ENCODE measurements around the gene GAA. TPM values are rescaled to one million over a fixed set of nuclear protein-coding genes. Genes with fewer than 3 reads are reported as not detected.
A peak's percentile ranks its signal among the peaks of the same experiment; 100 is the strongest.

The GAA gene
- total RNA-seq, 1 donor from 2014 or later: 59.7 TPM

DNA sequence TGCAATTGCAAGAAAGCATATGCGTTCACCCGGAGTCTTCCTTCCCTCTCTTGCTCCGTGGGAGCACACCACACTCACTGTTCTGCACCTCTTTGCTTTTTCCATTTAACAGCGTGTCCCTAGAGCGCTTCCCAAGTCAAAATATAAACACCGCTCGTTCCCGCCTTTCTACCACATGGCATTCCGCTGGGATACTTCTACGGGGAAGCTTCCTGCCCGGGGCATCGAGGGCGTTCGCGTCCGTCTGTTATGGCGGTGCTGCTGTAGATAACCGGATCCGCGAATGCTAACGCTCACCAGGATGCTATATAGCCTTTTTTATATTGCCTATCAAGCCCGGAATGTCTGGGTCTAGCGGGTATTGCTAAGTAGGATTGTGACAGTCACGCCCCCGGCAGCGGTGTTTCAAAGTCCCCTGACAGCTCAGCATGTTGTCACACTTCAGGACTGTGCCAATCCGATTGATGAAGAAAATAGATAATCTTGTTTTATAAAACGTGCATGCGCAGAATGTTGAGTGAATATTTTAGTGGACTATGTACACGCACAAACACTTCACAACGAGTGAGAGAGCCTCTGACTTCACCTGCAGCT is 33.9 kb upstream of the GAA start:
- TF ChIP-seq, protein P1, sequence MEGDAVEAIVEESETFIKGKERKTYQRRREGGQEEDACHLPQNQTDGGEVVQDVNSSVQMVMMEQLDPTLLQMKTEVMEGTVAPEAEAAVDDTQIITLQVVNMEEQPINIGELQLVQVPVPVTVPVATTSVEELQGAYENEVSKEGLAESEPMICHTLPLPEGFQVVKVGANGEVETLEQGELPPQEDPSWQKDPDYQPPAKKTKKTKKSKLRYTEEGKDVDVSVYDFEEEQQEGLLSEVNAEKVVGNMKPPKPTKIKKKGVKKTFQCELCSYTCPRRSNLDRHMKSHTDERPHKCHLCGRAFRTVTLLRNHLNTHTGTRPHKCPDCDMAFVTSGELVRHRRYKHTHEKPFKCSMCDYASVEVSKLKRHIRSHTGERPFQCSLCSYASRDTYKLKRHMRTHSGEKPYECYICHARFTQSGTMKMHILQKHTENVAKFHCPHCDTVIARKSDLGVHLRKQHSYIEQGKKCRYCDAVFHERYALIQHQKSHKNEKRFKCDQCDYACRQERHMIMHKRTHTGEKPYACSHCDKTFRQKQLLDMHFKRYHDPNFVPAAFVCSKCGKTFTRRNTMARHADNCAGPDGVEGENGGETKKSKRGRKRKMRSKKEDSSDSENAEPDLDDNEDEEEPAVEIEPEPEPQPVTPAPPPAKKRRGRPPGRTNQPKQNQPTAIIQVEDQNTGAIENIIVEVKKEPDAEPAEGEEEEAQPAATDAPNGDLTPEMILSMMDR (IDR thresholded peaks at IDR 0.05; ENCODE audit: unreplicated experiment): no peak
- Mint-ChIP-seq H3K4me3 (no peak overlapping the region), H3K4me1 (peaks cover 20% of the 10 kb centered on the region), H3K36me3 (peaks cover 4% of the 10 kb centered on the region), H3K27me3 (ENCODE audit: low read depth) (no peaks in the 10 kb centered on the region), H3K27ac (no peak overlapping the region), H3K9me3 (no peaks in the 10 kb centered on the region)
- DNase-seq (ENCODE audit: low spot score in 2 of 2, unreplicated experiment in 2 of 2): no peak

DNA sequence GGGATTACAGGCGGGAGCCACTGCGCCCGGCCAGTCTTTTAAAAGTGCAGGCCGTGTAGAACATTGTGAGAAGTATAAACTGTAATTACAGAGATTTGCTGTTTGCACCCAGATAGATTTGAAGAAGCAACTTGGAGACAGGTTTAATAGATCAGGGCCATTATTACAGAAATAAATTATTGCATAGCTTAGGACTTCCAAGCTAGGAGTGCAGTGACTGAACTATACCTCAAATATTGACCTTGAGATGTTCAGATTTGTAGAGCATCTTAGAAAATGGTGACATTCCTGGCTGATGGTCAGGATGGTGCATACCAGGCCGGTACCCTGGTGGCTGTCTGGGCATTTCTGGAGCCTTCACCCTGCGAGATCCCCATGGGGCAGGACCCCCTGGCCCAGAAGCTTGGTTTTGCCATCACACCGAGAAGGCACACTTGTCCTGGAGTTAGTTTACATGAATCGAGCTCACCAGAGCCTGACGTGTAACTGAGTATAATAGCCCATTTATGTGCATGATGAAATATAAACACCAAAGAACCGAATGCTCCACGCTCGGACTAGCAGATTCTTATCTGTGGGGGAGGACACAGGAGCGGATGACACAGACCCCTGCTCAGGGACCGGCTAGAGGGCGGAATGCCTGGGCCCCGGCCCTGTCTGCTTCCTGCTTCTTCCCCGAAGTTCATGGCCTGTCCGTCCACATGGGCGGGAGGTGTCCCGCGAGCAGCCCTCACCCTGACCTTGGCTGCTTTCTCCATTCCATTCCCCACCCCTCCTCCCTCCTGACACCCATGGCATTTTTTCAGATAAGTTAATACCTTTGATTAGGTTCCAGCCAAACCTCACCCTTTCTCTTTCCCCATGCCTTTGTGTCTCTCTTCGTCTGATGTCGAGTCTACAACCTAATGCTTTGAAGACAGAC is 32.8 kb upstream of the GAA start:
- DNase-seq (ENCODE audit: low spot score in 2 of 2, unreplicated experiment in 2 of 2): no peak
- TF ChIP-seq, protein P1 (IDR thresholded peaks at IDR 0.05; ENCODE audit: unreplicated experiment): no peak
- Mint-ChIP-seq H3K27me3 (ENCODE audit: low read depth) (no peaks in the 10 kb centered on the region), H3K4me1 (peaks cover 20% of the 10 kb centered on the region), H3K36me3 (peaks cover 4% of the 10 kb centered on the region), H3K4me3 (peak overlapping the region; percentile 24), H3K27ac (peak overlapping the region; percentile 80), H3K9me3 (no peaks in the 10 kb centered on the region)

DNA sequence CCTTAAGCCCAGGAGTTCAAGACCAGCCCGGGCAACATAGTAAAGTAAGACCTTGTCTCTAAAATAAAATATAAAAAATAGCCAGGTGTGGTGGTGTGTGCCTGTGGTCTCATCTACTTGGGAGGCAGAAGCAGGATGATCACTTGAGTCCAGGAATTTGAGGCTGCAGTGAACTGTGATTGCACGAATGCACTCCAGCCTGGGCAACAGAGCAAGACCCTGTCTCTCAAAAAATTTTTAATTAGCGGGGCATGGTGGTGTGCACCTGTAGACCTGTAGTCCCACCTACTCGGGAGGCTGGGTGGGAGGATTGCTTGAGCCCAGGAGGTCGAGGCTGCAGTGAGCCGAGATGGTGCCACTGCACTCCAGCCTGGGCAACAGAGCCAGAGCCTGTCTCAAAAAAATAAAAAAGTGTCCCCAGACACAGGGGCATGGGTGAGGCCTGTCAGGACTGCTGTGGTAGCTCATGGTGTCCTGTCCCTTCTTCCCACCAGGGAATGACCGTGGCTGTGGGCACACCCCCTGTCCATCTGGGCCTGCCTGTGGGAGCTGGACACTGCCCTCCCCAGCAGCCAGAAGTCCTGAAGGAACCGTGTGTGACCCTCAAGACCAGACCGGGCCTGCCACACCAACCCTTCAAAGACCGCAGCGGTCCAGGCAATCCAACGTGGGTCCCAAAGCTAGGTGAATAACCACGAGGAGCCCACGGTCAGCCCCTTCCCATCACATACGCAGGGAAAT is 30.8 kb upstream of the GAA start:
- H3K36me3 Mint-ChIP-seq: peaks cover 4% of the 10 kb centered on the region
- no peaks in the 10 kb centered on the region for H3K27me3 Mint-ChIP-seq (ENCODE audit: low read depth)
- DNase-seq (ENCODE audit: low spot score in 2 of 2, unreplicated experiment in 2 of 2): no peak
- H3K9me3 Mint-ChIP-seq: no peaks in the 10 kb centered on the region
- TF ChIP-seq, protein P1 (IDR thresholded peaks at IDR 0.05; ENCODE audit: unreplicated experiment): no peak
- H3K27ac Mint-ChIP-seq: no peak overlapping the region
- no peak overlapping the region for H3K4me3 Mint-ChIP-seq
- H3K4me1 Mint-ChIP-seq: peaks cover 20% of the 10 kb centered on the region

DNA sequence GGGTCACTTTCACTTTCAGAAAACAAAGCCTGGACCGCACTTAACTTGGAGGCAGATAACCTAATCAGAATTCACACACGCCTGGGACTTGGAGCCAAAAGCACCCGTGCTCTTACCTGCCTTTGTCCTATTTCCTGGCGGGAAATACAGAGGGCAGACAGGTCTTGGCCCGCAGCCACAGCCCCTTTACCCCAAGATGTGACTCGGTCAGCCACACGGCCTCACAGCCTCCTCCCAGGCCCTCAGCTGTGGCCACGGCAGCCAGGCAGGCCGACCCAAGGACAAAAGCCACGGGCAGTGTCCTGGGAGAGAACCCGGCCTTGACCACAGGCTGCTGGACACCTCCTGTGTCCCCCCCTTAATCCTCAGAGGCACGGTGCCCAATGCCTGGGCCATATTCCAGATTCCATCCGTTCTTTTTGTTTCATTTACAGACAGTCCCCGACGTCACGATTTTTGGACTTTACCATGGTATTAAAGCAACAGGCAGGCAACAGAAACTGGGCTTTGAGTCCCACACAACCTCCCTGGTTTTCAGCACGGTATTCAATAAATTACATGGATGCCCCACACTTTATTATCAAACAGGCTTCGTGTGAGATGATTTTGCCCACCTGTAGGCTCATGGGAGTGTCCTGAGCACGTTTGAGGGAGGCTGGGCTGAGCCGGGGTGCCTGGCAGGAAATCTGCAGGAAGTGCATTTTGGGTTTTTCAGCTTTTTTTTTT is 30.1 kb upstream of the GAA start:
- Mint-ChIP-seq H3K9me3 (no peaks in the 10 kb centered on the region), H3K4me1 (peaks cover 20% of the 10 kb centered on the region), H3K36me3 (peaks cover 4% of the 10 kb centered on the region), H3K27me3 (ENCODE audit: low read depth) (no peaks in the 10 kb centered on the region), H3K27ac (peak overlapping the region; percentile 18), H3K4me3 (no peak overlapping the region)
- TF ChIP-seq, protein P1 (IDR thresholded peaks at IDR 0.05; ENCODE audit: unreplicated experiment): no peak
- DNase-seq (ENCODE audit: low spot score in 2 of 2, unreplicated experiment in 2 of 2): no peak

DNA sequence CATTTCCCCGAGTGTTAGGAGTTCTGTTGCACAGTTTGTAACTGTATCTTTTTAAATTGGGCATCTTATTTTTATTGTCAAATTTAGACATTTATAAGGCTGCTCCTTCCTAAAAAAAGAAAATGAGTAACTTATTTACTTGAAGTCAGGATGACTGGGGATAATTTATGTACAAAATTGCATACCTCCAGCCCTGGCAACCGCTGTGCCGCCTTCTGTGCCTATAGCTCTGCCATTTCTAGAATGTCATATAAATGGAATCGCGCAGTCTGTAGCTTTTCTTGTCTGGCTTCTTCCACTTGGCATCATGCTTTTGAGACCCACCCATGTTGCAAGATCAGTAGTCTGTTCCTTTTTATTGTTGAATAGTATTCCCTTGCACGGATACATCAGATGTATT is 29.0 kb upstream of the GAA start:
- Mint-ChIP-seq H3K27me3 (ENCODE audit: low read depth) (no peaks in the 10 kb centered on the region), H3K36me3 (no peaks in the 10 kb centered on the region), H3K27ac (no peak overlapping the region), H3K4me1 (peaks cover 20% of the 10 kb centered on the region), H3K4me3 (no peak overlapping the region), H3K9me3 (no peaks in the 10 kb centered on the region)
- TF ChIP-seq, protein P1 (IDR thresholded peaks at IDR 0.05; ENCODE audit: unreplicated experiment): no peak
- DNase-seq (ENCODE audit: low spot score in 2 of 2, unreplicated experiment in 2 of 2): no peak
